ENCODE results near the gene SHE.
"Not testable (repeated sequence)": the region's sequence is repeated elsewhere in the genome, so short reads cannot be mapped to it uniquely, and the experiment has no call there.

The SHE gene

DNA sequence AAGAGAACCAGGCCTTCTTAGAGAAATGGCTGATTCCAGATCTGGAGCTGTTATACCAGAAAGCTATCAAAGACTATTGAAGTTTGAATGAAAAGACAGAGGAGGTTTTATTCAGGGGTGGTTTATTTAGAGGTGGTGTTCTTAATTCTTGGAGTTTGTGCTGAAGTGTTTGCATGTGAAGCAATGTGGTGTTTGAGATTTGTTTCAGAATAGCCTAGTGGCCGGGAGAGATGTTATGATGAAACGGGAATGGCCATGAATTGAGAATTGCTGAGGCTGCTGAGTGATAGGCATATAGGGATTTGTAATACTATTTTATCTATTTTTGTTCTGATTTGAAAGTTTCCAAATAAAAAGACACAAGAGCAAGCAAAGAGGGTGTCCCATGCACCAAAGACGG lies 10.5 kb upstream of the SHE start:
- DNase-seq: no peak

DNA sequence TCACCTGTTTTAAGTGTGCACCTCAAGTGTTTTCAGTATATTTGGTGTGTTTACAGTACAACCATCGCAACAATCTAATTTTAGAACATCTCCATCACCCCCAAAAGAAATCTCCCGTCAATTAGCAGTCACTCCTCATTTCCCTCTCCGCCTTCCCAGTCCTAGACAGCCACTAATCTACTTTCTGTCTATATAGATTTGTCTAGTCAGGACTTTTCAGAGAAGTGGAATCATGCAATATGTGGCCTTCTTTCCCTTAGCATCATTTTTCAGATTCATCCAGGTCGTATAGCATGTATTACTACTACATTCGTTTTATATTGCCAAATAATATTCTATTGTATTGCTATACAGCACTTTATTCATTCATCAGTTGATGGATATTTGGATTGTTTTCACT lies 1.7 kb upstream of the SHE start:
- no peak for DNase-seq

DNA sequence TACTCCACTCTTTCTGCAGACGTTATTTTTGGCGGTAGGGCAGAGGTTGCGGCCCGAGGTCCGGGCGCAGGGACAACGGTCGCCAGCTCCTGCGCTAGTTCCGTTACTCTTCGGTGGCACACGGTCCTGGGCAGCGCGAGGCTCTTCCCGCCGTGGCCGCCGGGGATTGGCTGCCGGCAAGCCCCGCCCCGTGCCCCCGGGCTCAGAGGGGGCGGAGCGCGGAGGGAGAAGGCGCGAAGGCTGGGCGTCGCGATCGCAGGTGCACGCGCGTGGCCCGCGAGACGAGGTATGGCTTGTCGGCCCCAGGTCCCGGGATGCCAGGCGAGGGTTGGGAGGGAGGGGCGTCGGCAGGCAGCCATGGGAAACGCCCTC lies 518 bp upstream of the SHE start:
- DNase-seq: no peak

DNA sequence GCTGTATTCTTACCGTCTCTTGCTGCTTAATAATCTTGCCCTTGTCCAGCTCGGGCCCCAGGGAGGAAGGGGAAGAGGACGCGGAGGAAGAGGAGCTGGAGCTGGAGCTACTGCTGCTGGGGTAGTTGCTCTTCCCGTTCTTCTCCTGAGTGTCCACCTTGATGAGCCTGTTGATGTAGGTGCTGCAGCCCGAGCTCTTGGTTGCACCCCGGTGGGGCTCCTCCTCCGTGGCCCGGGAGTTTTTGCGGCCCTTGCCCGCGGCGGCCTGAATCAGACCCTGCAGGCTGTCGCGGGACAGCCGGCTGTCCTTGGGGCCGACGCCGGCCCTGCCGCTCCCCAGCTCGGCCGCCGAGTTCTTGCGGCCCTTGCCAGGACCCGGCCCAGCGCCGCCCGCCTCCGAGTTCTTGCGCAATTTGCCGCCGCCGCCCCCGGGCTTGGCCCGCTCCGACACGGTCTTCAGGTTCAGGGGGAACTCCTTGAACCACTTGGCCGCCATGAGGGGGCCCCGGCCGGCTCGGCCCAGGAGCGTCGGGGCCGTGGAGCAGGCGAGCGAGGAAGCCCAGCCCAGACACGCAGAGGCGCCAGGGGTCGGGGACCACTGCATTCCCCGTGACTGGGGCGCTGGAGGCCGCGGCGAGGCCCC lies 668 bp downstream of the SHE start:
- peak; percentile 8 for DNase-seq

DNA sequence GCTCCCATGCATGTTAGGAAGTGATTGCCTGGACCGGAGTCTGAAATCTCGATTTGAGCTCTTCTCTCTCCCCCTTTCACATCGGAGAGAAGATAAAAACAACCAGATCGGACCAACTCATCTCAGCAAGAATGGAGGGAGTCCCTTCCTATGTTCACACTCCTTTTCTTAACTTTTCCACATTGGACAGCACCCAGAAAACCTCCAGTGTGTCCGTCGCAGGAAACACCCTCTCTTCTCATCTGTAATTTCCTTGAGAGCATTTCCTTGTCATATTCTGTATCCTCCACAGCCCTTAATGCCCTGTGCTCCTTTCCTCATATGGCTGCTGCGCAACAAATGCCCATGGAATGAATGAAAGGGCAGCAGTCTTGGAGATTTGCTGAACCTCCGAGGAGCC lies 1.7 kb downstream of the SHE start:
- DNase-seq: no peak

DNA sequence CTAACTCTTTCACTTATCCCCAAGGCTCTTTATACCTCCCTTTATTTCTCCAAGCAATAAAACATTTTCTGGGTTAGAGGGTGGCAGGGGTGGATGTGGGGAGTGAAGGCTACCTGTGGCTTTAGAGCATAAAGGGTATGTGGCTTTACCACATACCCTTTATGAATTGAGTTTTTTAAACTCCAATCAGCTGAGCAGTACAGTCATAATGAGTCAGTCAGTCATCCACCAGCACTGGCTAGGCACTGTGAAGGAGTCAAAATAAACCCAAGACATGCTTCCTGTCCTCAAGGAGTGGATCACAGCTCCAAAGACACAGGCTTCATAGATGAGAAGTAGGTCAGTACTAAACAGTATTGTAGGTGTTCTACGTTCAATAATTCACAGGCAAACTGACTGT lies 2.8 kb downstream of the SHE start:
- DNase-seq: no peak

DNA sequence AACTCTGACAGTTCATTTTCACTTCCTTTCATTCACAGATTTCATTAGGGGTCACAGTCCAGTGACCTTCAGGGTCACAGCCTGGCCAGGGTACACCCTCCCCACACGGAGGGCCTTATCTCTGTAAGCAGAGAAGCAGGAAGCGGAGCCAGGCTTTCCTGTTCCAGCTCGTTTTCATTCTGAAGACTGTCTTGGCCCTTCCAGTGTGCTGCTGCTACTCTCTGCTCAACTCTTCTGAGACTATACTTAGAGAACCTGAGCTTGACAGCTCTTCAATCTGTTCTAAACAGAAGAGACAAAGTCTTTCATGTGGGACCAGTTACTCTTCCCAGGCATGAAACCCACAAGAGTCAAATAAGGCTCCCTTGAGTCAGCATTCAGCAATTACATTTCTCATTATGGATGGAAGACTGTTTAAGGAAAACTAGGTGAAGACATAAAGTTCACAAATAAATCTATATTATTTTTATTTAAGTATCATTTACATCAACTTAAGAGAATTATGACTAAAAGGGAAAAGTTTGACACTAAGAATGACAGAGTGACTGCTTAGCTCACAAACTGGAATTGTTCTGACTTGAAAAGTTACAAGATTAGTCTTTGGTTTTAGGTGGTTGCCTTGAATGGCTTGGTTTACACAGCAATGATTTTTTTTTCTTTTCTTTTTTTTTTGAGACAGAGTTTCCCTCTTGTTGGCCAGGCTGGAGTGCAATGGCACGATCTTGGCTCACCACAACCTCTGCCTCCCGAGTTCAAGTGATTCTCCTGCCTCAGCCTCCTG lies 5.0 kb downstream of the SHE start:
- DNase-seq: no peak

DNA sequence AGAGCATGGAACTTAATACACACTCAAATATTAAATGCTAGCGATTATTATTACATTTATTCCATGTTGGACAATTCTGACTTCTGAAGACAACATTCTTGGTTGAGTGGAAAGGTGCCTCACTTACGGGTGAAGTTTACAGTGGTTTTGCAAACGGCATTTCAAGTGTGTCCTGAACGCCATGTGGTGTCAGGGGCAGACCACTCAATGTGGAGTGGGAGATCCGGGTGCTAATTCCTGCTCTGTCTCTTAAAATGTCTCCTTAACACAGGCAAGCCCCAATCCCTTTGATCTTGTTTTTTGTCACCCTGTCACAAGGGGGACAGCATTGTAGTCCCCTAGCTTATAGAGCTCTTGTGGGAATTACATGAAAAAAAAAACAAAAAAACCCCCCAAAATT lies 5.8 kb downstream of the SHE start:
- no peak for DNase-seq

DNA sequence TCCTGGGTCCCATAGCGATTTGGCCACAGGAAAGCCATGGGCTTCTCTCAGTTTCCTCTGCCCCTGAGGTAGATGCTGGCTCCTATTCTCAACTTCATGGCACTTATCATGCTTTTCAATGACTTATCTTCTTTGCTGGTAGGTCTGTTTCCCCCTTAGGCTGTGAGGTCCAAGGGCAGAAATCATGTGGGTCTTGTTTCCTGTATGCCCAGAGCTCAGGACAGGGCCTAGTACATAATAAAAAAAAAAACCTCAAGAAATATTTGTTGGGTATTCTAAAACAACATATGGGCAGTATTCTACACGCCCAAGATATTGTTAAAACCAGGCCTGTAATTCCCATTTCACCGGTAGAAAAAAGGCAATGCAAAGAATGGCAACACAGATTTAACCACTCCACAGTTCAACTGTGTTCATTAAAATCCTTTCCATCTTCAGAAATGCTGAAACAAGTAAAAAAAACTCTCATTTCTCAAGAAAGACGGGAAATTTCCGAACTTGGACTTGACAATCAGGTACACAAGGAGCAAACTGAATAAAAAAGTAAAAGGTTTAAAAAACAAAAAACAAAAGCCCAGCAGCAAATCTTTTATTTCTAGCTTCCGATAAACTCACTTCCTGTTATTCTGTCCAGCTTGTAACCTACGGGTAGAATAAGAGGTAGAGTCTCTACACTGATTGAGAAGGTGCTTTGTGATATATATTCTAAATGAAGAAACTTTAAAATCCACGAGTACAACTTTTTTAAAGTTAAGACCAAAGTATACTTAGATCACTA lies 6.5 kb downstream of the SHE start:
- no peak for DNase-seq

DNA sequence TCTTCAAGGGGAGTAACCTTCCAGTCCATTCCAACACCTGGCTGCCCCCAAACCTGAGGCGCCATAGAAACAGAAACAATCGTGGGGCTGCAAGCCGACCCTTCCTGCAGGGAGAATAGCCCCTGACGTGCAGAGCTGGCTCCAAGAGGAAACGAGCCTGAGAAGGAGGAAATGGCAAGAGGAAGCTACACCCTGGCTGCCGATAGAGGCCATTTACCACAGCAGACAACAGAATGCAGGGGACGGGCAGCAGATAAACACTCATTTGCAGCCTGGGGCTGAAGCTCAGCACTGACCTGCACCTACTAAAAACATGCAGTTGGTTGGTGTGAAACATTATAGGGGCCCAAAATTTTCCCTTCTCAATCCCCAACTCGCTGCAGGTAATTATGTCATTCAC lies 8.9 kb downstream of the SHE start:
- no peak for DNase-seq

DNA sequence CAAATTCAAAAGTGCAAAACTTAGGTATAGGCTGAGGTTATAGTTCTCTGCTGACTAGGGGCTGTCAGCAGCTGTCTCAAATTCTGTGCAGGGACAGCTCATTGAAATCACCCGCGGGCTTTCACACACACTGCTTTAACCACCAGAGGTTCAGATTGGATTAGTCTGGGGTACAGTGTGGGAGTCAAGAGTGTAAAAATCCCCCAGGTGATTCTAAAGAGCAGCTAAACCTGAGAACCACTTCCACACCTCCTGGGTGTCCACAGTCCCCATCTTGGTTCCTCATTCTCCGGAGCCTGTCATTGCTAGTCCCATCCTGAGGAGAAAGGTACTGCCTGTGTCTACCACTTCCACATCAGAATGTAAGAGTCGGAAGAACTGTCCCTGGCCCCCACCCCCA lies 10.1 kb downstream of the SHE start:
- DNase-seq: no peak

DNA sequence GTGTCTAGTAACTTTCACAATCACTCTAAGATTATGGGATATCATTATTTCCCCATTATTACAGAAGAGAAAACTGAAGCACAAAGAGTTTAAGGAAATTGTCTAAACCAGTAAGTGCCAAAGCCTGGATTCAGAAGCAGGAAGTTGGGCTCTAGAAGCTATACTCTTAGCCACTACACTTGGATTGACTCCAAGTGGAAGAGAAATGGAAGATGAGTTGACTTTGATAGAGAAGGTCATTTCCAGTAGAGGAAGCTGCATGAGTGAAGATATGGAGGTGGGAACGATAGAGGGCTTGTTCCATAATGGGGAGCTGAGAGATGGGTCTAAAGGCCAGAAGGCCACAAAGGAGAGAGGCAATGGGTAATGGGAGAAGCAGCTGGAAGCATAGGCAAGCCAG lies 11.9 kb downstream of the SHE start:
- DNase-seq: no peak

DNA sequence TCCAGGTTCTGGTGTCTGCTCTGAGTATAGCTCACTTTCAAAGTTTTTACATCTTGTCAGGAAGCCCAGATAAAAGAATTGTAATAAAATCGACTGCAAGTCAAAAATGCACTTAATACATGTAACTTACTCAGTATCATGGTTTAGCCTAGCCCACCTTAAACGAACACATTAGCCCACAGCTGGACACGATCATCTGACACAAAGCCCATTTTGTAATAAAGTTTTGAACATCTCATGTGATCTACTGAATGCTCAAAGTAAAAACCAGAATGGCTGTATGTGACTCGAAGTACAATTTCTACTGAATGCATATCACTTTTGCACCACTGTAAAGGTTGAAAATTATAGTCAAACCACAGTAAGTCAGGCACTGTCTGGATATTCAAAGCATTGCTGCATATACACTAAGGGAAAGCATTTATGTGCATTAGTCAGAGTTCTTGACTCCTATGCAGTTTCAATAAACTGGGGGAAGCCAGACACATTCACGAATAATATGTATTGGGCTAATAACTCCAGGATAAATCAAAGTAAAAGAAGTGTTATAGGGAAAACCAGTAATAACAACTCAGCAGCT lies 12.4 kb downstream of the SHE start:
- no peak for DNase-seq

DNA sequence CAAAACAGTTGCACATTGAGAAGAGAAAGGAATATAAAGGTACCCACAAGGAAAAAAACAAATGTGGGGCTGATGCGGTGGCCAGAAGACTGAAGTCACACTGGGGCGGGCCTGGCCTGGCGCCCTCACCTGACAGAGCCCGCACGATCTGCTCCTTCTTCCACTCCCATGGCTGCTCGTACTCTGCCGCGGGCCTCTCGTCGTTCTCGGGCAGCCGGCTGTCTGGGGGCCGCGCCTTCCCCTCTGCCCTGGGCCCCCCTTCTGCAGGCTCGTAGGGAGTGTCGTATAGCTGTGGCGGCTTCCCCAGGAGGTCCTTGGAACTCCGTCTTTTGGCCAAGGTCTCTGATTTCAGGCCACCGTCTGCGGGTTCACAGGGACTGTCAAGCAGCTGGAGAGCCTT lies 13.3 kb downstream of the SHE start:
- no peak for DNase-seq

DNA sequence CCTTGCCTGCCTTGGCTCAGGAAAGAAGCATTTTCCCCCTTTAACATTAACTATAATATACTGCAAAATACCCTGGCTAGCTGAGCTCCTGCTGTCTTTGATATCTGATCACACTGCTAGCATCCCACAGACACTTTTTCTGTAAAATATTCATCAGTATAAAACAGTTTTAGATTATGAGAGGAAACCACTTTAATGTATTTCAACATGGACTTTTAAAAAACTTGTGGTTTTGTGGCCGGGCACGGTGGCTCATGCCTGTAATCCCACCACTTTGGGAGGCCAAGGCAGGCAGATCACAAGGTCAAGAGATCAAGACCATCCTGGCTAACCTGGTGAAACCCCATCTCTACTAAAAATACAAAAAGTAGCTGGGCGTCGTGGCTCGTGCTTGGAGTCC lies 15.5 kb downstream of the SHE start:
- not testable (repeated sequence) for DNase-seq

DNA sequence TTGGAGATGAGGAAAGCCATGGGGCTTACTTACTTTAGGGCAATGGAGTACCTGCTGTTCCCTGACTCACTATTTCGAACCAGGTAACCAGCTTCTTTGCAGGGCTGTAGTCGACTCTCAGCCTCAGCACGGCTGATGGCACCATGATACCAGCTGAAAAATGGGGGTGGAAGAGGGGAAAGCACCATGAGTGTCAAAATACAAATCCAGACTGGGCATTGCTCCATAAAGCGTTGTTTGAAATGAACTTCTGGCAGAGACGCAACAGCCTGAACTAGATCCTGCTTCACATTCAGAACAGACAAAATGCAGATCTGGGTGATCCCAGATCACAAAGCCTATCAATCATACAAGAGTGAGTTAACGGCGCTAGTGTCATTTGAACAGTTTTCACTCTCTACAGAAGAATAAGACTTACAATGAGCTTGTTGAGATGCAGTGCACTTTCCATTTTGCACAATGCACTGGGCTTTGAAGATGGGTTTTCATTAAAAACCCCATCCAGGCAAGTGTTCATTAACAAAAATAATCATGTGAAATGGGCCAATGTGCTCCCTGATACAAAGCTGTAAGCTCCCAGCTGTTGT lies 16.2 kb downstream of the SHE start:
- DNase-seq: no peak

DNA sequence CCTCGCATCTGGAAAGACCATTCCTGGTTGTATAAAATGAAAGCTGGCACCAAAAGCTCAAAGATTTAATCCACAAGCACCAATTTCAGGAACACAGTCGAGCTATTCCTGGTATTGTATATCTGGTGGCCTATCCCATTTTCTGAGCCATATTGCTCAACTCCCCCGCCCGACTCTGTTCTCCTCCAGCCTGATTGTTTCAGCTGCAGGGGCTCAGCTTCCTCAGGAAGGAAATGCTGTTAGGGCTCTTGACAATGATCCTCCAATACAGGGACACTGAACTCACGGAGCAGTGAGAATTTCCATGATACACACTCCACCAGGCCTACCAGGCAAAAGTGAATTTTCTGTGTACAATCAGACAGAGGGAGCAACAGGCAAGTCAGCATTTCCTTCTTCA lies 17.1 kb downstream of the SHE start:
- DNase-seq: no peak

DNA sequence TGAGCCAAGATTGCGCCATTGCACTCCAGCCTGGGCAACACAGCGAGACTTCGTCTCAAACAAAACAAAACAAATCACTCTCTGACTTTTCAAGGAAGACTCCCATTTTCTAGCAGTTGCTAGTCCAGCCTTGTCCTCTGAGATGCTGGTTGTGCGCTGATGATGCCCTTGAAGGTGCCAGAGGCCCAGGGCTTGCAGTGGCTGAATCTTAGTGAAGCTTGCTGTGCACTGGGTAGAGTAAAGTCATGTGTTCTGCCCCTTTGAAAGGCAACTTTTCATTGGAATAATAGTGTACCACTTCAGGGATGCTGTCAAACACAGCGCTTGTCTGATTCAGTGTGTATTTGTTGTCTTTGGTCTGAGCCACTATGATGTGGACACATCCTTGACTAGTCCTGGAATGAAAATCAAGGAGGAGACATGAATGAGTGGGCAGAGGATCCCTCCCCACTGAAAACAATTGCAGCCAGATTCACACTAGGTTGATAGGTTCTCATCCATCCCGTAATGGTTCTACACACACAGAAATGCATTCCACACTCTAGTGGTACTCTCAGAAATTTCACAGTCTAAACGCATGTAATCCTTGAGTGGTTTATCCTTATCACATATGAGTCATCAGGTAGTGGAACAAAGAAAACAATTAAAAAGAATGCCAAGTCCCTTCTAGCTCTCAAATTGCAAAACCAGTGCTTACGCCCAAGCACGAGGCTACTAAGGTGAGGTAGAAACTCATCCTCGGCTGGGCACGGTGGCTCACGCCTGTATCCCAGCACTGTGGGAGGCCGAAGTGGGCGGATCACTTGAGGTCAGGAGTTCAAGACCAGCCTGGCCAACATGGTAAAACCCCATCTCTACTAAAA lies 18.0 kb downstream of the SHE start:
- peak; percentile 45 for DNase-seq

DNA sequence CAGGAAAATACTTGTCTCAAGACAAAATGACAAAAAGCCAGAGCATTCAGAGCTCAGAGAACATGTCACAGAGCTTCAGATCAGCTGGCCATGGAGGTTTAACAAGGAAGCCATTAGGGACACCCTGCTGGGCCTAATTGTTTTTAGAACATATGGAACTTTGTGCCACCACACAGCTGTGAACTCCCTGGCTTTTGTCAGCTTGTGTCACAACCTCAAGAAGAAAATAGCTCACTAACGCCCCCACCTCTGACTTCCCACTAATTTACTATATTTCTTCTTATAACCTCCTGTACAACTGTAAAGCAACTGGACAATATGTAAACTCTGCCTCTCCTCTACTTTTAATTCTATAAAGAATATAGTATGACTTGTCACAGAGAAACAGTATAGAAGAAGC lies 21.2 kb downstream of the SHE start:
- no peak for DNase-seq

DNA sequence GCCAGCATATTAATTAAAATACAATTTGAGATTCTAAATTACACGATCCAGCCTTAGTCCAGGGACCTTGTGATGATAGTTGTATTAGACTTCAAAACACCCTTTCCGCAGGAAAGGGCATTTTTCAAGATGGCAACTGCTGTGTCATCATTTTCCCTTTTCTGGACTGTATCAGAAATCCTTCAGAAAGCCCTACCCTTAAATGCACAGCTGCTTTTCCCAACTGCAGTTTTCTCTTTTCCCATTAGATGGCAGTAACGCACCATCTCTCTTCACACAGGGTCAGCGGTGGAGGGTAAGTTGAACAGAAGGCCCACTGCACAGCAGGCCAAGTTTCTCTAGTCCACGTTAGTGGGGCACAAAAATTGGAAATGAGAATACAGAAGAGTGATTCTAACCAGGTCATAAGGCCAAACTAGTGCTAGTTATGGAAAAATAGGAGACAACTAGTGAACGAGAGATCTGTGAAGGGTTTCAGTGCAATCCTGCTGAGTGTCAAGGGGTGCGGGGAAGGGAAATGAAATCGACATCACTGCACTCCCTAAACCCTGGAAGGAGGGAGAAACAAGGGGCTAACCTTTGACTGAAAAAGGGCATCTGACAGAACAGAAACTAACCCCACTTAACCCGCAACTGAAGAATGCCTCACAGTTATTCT lies 22.3 kb downstream of the SHE start:
- DNase-seq: peak; percentile 88

DNA sequence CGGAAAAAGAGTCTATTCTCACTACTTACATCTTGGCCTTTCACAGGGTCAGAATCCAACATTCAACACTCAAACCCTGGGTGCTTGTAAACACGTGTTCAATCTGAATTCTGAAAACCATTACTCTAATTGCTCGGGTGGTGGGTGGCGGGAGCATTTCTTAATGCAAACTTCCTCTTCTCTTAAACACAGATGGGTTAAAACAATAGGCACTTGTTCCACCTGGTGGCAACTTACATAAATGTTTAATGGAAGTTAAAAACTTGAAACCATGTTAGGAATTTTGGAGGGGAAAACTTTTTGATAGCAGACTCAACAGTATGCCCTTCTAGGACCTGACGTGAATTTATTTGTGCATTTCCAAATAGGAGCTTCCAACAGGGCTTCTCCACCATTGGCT lies 23.6 kb downstream of the SHE start:
- DNase-seq: peak; percentile 10

DNA sequence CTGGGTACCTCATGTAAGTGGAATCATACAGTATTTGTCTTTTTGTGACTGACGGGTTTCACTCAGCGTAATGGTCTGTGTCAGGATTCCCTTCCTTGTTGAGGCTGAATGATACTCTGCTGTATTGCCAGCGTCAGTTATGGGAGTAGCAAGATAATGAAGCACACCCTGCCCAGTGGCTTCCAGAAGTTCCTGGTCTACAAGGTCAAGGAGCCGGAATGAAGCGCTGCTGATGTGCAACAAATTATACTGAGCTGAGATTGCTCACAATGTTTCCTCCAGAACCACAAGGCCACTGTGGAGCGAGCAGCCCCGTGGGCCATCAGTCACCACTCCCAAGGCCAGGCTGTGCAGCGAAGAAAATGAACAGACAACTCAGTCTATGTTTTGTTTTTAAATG lies 24.2 kb downstream of the SHE start:
- DNase-seq: no peak

All from EL (cell line).